ENCODE measurements around the gene AHI1.

The AHI1 gene

DNA sequence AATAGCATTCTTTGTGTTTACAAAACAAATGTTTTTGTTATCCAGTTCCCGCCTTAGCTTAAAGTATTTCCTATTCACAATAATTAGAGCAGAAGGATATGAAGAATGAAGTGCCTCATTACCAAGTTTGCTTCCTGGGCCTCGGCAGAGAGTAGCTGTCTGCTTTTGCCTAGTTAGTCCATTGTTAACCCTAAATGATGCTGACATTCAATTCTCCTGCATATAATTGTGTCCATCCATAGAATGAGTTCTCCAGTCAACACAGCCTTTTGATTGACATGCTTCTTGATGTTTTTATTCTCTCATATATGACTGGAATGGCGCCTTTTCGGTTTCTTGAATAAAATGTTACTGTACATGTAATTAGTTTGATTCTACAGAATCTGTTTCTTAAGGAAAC is 215.6 kb downstream of the AHI1 start:
- DNase-seq (ENCODE audit: low read depth) = no peak
- H3K4me3 ChIP-seq (ENCODE audit: control insufficient read depth, low read depth, low read length) = no peak overlapping the region
- TF ChIP-seq, protein P1, sequence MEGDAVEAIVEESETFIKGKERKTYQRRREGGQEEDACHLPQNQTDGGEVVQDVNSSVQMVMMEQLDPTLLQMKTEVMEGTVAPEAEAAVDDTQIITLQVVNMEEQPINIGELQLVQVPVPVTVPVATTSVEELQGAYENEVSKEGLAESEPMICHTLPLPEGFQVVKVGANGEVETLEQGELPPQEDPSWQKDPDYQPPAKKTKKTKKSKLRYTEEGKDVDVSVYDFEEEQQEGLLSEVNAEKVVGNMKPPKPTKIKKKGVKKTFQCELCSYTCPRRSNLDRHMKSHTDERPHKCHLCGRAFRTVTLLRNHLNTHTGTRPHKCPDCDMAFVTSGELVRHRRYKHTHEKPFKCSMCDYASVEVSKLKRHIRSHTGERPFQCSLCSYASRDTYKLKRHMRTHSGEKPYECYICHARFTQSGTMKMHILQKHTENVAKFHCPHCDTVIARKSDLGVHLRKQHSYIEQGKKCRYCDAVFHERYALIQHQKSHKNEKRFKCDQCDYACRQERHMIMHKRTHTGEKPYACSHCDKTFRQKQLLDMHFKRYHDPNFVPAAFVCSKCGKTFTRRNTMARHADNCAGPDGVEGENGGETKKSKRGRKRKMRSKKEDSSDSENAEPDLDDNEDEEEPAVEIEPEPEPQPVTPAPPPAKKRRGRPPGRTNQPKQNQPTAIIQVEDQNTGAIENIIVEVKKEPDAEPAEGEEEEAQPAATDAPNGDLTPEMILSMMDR (IDR thresholded peaks at IDR 0.05; ENCODE audit: control insufficient read depth, insufficient read depth, low read depth, low read length, missing control alignments) = no peak

DNA sequence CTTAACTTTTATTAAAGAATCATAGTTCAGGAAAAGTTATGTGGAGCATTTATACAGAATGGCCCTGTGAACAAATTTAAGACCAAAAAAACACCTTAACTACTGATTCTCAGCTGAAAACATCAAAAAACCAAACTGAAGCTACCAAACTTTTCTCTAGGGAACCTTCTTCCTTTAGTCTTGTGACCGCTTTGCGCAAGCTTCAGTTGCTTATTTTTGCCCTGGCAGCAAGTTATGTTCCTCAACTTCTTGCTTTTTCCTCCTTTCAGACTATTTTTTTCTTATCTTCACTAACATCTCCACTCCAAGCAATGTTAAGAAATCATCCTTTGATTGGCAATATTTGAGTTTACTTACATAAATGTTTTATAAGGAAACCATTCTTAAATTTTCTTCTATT is 216.3 kb downstream of the AHI1 start:
- TF ChIP-seq, protein P1 (IDR thresholded peaks at IDR 0.05; ENCODE audit: control insufficient read depth, insufficient read depth, low read depth, low read length, missing control alignments) = no peak
- H3K4me3 ChIP-seq (ENCODE audit: control insufficient read depth, low read depth, low read length) = no peak overlapping the region
- DNase-seq (ENCODE audit: low read depth) = no peak

DNA sequence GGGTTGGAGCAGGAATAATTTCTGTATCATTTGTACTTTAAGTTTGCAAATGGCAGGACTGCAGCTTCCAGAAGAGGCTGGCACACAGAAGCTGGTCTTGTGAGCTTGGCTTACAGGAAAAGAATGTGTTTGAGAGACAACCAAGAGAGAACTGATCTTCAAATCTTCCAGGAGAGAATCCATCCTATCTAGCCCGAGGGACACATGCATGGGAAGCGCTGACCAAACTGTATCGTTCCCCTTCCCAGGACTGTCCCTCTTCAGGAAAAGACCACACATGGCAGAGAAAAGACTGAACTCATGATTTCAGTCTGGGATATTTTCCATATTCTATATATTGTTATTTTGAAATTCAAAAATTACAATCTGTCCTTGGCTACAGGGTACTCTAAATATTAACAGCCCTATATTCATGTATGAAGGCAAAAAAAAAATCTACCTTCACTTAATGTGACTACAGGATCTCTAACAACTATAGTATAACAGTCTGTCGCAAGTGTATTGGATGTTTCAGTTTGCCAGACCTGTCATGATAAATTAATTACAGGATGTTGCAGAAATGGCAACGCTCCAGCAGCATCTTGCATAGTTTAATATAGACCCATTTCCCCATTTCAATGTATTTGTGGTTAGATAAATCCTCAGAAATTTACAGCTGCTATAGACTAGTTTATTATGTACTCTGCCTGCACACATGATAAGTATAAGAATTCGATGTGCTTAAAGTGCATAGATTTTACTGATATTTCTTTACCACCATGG is 217.0 kb downstream of the AHI1 start:
- no peak for DNase-seq (ENCODE audit: low read depth)
- TF ChIP-seq, protein P1 (IDR thresholded peaks at IDR 0.05; ENCODE audit: control insufficient read depth, insufficient read depth, low read depth, low read length, missing control alignments) = no peak
- no peak overlapping the region for H3K4me3 ChIP-seq (ENCODE audit: control insufficient read depth, low read depth, low read length)

DNA sequence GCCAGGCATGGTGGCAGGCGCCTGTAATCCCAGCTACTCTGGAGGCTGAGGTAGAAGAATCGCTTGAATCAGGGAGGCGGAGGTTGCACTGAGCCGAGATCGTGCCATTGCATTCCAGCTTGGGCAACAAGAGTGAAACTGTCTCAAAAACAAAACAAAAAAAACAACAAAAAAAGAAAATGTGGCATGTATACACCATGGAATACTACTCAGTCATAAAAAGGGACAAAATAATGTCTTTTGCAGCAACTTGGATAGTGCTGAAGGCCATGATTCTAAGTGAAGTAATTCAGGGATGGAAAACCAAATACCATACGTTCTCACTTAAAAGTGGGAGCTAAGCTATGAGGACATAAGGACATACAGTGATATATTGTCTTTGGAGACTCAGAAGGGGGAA is 220.1 kb downstream of the AHI1 start:
- DNase-seq (ENCODE audit: low read depth) = no peak
- TF ChIP-seq, protein P1 (IDR thresholded peaks at IDR 0.05; ENCODE audit: control insufficient read depth, insufficient read depth, low read depth, low read length, missing control alignments) = no peak
- H3K4me3 ChIP-seq (ENCODE audit: control insufficient read depth, low read depth, low read length) = no peak overlapping the region

DNA sequence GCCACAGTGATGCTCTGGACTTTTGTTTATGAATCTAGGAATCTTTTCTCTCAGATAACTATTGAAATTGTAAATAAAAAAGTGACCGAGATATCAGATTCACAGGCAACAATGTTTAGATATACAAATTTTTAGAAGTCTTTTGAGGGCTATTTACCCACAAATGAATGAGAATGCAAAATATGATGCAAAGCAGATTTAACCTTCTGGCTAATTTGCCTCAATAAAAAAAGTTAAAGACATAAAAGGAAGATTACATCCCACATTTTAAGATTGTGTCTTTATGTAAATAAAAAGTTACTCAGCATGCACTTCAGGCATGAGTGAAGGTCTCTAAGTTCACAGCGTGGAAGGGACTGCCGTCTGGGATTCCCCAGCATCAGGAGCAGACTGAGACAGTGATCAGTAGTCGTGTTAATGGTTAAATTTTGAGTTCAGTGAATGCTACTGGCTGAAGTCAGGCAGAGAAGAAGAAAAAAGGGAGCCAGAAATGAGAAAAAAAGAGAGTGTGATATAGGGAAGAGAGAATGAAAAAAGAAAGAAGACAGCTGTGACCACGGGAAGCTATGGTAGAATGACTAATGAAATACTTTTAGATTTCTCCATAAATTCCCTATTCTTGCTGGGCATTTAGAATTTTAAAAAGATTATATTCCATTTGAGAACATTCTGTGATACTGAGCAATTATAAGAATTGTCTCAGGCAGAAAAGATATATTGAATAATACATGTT is 222.8 kb downstream of the AHI1 start:
- no peak overlapping the region for H3K4me3 ChIP-seq (ENCODE audit: control insufficient read depth, low read depth, low read length)
- no peak for DNase-seq (ENCODE audit: low read depth)
- TF ChIP-seq, protein P1 (IDR thresholded peaks at IDR 0.05; ENCODE audit: control insufficient read depth, insufficient read depth, low read depth, low read length, missing control alignments) = no peak

- no peak for DNase-seq (ENCODE audit: low read depth)
- H3K4me3 ChIP-seq (ENCODE audit: control insufficient read depth, low read depth, low read length) = no peak overlapping the region
- TF ChIP-seq, protein P1 (IDR thresholded peaks at IDR 0.05; ENCODE audit: control insufficient read depth, insufficient read depth, low read depth, low read length, missing control alignments) = no peak
These were observed 225.9 kb downstream of the AHI1 start for GRCh38 chr6:135271626-135272025.
